Endothelial cell of hepatic sinusoid (primary cell): Measurements from ENCODE around the gene COPG2.

ENCODE experiments used
- in situ Hi-C: cut with HindIII; loops from 2 replicates; pipeline ENCODE4 v1.10.0; 2017; ENCODE audit warnings: low sequenced_read_pairs

The COPG2 gene

GRCh38 chr7:130512038-130512437 lies 156.5 kb downstream of the COPG2 start:
- in situ Hi-C loops = loop anchor here (5.0 kb wide), 2 partner anchors 35 to 95 kb away; no protein-coding TSS in a partner anchor

GRCh38 chr7:130506358-130506757 lies 162.2 kb downstream of the COPG2 start:
- in situ Hi-C loops = no loop called here

DNA sequence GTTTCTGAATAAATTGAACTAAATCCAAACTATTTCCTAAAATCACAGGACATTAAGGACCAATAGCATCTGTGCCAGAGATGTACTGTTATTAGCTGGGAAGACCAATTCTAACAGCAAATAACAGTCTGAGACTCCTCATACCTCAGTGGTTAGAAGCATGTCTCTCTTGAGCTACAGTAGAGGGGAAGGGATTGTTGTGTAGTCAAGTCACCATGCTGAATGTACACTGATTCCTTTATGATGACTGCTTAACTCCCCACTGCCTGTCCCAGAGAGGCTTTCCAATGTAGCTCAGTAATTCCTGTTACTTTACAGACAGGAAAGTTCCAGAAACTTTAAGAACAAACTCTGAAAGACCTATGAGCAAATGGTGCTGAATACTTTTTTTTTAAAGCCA lies 162.8 kb downstream of the COPG2 start:
- in situ Hi-C loops = no loop called here

DNA sequence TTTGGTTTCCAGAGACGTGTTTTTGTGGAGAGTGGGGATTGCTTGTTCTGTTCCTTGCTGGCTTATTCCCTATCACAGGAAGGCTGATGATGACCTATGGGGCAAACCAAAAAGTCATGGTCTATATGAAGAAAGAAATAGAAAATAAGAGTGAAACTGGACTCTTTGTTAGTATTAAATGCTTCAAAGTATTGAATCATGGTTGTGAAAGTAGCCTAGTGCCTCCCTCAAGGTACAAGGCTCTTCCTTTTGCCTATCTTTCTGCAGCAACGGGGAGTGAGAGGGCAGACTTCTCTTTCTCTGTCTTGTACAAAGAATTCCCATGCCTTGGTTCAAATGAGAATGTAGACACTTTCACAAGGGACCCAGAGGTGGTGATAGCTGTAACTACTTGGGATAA lies 167.6 kb downstream of the COPG2 start:
- in situ Hi-C loops = no loop called here

- in situ Hi-C loops = no loop called here
Observed at GRCh38 chr7:130500463-130500862, 168.1 kb downstream of the COPG2 start.

- in situ Hi-C loops = no loop called here
Observed at GRCh38 chr7:130494431-130494858, 174.1 kb downstream of the COPG2 start.

- in situ Hi-C loops = no loop called here
Observed at GRCh38 chr7:130493275-130493873, 175.2 kb downstream of the COPG2 start.

- in situ Hi-C loops = no loop called here
Observed at GRCh38 chr7:130492523-130493274, 175.8 kb downstream of the COPG2 start.

DNA sequence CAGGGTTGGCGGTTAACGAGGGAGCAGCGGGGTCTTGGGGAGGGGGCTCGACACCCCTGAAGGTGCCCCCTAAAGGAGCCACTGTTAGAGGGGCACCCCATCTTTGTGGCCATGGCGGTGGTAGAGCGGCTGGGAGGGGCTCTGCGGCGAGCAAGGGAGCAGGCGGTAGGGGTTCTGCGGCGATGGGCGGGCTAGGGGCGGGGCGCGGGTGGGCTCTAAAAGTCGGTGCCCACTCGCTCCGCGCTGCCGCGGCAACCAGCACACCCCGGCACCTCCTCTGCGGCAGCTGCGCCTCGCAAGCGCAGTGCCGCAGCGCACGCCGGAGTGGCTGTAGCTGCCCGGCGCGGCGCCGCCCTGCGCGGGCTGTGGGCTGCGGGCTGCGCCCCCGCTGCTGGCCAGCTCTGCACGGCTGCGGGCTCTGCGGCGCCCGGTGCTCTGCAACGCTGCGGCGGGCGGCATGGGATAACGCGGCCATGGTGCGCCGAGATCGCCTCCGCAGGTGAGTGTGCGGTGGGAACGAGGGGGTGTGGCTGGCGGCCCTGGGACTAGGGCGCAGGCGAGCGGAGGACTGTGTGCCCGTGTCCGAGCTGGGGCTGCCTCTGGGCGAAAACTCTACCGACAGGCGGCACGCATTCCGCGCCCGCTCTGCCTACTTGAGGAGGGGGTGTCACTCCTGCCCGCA lies 176.6 kb downstream of the COPG2 start, which contains the start of gene MEST:
Gene MEST, plus strand, starts transcription at position 245 of the 682 bp plus-strand sequence. Its CDS starts 229 bp downstream, at position 474.
- in situ Hi-C loops = no loop called here

DNA sequence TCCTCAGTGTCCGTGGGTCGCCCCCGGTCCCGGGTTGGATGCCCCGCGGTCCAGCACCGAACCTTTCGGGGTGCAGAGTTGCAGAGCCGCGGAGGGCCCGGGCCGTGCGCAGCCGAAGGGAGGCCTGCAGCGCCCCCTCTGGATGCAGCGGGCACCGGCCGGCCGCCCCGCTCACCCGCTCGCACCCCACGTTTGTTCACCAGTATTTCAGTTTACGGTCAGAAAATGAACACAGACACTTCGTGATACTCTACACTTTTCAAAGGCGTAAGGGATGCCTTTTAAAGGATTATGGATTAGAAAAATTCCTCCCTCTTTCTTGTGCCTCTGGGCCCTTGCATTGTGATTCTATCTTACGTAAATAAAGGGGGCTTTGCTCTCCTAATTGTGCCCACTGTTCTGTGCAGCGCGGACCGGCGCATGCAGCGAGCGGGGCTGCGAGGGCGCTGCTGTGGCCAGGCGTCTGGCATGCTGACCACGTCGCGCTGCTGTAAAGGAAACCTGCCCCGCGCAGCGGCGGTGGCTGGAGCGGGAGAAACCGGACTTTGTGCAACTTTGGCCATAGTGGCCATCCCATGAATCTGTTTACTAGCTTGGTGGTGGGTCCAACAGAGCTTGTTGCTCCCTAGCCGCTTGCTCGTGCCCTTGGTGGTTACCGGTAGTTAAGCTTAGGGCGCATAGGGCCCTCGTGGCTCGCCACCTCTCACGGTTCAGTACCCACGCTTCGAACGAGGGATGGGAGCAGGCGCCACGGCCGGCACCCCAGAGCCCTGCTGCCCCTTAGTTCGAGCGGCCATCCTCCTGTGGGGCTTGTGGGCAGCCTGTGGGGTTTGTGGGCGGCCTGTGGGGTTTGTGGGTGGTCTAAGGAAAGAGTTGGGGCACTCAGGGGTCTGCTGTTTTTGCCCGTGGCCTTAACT lies 177.4 kb downstream of the COPG2 start:
- in situ Hi-C loops = no loop called here

DNA sequence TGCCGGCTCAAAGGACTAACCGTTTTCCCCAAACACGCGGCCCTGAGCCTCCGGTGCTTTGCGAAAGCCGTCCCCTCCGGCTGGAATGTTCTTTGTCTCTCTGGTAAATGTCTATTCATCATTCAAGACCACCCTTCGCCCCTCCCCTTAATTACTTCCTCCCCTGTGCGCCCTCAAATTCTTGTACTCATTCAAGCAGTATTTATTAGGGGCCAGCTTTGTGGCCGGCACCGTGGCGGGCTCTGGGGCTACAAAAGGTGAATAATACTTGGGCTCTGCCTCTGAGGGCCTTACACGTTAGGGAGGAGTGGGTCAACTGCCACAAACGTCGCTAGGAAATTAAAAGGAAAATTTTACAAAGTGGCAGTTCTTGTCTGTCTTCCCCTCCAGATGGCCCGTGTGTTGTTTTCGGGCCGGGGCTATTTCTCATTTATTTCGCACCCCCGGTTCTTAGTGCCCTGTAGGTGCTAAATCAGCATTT lies 178.2 kb downstream of the COPG2 start:
- in situ Hi-C loops = no loop called here

DNA sequence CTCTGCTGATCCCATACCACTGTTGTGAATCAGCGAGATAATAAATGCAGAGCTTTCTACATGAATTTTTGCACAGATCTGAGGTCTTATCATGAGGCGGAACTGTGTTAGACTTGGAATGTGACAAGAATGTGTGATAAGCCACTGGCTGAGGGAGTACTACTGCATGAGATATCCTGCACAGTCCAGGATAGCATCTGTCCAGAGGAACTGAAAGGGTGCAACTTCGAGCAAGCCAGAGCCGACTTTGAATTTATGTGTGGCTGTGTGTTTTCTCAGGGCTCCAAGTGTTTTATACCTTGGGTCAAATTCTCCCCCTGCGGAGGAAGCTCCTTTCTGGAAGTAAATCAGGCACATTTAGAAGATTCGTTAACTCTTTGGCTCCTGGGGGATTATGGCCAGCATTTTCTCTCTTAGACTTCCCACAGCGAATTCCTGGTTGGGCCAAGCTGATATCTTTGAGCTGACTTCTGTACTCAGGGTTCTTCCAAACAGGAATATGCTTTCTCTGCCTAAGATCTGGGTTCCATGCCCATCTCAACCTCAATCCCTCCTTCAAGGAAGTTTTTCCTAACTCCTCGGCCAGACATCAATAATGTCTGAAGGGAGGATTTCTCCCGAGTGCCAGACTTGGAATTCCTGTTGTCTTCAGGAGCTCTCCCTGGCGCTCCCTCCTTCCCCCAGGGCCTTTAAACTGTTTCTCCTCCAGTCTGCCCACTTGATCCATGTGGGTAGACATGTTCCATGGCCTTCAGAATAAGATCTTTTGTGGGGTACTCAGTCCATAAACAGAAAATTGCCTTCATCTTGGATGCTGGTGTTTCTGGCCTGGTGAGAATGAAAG lies 179.2 kb downstream of the COPG2 start:
- in situ Hi-C loops = no loop called here

DNA sequence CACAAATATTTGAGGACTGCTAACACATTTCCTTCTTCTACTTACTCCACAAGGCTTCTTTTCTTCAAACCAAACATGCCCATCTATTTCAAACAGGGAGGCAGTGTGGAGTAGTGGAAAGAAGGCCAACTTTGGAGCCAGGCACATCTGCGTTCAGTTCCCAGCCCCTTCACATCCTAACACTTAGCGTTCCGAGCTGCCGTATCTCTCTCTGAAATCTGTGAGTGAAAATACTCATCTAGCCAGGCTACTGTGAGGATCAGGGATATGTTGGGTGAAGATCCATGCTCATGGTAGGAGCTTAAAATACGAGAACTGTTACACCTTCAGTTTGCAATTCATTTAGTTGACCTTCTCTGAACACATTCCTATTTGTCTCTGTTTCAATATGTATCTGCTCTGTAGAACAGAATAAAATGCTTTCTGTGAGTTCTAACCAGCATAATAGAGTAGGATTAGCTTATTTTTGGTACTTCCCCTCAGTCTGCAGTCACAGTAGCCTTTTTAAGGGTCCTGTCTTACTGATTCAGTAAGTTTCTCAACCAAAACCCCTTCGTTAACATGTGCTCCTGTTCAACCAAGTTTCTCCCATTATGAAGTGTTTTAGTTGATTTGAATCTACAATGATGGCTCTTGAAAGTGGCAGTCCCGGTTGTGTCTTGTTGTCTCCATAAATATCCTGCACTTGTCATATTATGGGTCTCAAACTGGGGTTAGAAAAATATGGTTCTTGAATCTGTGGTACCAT lies 180.0 kb downstream of the COPG2 start:
- in situ Hi-C loops = no loop called here

GRCh38 chr7:130486954-130487436 lies 181.6 kb downstream of the COPG2 start:
- in situ Hi-C loops = no loop called here

DNA sequence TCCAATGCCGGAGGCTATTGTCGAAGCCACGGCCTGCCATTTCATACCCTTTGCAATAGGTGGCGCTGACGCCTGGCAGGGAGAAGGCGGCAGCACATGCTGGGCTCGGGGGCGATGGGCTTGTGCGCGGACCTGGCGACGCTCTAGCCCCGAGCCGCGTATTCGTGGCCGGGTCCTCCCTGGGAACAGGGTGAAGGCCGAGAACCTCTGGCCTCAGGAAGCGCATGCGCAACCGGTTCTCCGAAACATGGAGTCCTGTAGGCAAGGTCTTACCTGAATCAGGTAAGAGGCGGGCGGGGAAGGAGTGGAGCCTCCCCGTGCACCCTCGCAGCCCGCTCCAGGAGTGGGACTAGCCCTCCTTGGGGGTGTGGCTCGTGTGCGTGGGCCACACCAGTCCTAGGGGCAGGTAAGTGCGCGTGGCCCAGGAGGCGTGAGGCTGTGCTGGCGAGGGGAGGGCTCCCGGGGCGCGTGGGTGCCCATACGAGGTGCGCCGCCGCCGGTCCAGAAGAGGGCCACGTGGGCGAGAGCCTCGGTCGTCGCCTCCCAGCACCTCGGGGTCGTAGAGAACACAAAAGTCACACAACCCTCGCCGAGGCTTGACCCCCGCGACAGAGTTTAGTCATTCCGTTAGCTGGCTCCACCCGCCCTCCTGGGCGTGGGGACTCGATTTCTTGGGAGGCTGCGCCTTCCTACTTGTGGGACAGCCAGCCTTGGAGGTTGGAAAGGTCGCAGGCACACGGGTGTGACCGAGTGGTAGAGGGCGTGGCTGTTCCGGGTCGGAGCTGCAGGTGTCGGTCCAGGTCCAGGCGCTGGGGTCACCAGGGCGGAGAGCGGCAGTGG lies 182.2 kb downstream of the COPG2 start:
- in situ Hi-C loops = no loop called here

DNA sequence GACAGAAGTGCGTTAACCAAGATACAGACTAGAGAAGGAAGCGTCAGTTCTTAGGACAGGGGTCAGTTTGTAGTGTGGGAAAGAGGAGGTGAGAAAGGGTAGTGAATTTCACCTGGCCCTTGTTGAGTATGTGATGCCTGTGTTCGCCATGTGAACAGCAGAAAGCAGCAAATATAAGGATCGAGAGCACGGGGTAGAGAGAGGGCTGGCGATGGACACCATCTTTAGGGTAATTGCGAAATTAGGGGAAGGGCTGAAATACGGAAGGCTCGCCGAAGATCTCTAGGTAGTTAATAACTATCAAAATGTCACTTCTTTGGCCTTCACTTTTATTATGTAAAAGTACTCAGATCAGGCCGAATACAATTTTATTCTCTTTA lies 182.8 kb downstream of the COPG2 start:
- in situ Hi-C loops = no loop called here

GRCh38 chr7:130483031-130483430 lies 185.5 kb downstream of the COPG2 start:
- in situ Hi-C loops = no loop called here

GRCh38 chr7:130481898-130482297 lies 186.7 kb downstream of the COPG2 start:
- in situ Hi-C loops = no loop called here
